GM12872 (cell line): ENCODE results near the gene CCDC13.

Source experiments
- CTCF ChIP-seq: IDR thresholded peaks from 3 replicates; pipeline ENCODE4 v1.5.1; 2011; ENCODE audit warnings: low read depth, mild to moderate bottlenecking, low read length, moderate library complexity; ENCODE audit not compliant: insufficient read depth

Gene CCDC13

GRCh38 chr3:42730706-42731420 lies 42.2 kb downstream of the CCDC13 start:
- no peak for TF ChIP-seq CTCF

- TF ChIP-seq CTCF = no peak
These were observed 42.8 kb downstream of the CCDC13 start for GRCh38 chr3:42730294-42730693.

- TF ChIP-seq CTCF = no peak
These were observed 43.5 kb downstream of the CCDC13 start for GRCh38 chr3:42729404-42730145.

- TF ChIP-seq CTCF = no peak
These were observed 44.2 kb downstream of the CCDC13 start for GRCh38 chr3:42728668-42729364.

- TF ChIP-seq CTCF = no peak
These were observed 45.0 kb downstream of the CCDC13 start for GRCh38 chr3:42728056-42728455.

- no peak for TF ChIP-seq CTCF
These were observed 47.6 kb downstream of the CCDC13 start for GRCh38 chr3:42725454-42725853.

GRCh38 chr3:42723219-42723618 lies 49.8 kb downstream of the CCDC13 start:
- no peak for TF ChIP-seq CTCF
